ENCODE measurements around the gene RAI2.

Gene RAI2

DNA sequence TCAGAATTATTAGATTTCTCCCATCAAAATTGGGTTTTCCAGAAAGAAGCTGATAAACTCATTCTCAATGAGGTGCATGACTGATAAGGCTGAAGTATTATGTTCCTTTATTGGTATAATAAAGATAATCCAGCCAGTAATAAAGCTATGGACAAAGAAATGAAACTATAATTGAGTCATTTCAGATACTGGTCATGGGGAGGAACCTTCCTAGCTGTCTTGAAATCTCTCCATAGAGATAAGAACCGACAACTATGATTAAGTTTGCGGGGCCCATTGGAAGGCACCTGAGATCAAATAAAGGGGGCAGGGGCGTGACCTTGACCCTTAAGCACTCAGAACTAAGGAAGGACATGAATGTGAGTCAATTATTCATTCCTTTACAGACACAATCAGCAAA lies 47.8 kb downstream of the RAI2 start:
- in situ Hi-C loops (cut with HindIII; ENCODE audit: low sequenced_read_pairs), result no loop called here
- H3K4me3 ChIP-seq (ENCODE audit: low read depth, low read length), result no peak overlapping the region
- DNase-seq (ENCODE audit: low read depth, low spot score), result no peak
- TF ChIP-seq, protein P1, sequence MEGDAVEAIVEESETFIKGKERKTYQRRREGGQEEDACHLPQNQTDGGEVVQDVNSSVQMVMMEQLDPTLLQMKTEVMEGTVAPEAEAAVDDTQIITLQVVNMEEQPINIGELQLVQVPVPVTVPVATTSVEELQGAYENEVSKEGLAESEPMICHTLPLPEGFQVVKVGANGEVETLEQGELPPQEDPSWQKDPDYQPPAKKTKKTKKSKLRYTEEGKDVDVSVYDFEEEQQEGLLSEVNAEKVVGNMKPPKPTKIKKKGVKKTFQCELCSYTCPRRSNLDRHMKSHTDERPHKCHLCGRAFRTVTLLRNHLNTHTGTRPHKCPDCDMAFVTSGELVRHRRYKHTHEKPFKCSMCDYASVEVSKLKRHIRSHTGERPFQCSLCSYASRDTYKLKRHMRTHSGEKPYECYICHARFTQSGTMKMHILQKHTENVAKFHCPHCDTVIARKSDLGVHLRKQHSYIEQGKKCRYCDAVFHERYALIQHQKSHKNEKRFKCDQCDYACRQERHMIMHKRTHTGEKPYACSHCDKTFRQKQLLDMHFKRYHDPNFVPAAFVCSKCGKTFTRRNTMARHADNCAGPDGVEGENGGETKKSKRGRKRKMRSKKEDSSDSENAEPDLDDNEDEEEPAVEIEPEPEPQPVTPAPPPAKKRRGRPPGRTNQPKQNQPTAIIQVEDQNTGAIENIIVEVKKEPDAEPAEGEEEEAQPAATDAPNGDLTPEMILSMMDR (IDR thresholded peaks at IDR 0.05; ENCODE audit: low read depth, low read length), result no peak

DNA sequence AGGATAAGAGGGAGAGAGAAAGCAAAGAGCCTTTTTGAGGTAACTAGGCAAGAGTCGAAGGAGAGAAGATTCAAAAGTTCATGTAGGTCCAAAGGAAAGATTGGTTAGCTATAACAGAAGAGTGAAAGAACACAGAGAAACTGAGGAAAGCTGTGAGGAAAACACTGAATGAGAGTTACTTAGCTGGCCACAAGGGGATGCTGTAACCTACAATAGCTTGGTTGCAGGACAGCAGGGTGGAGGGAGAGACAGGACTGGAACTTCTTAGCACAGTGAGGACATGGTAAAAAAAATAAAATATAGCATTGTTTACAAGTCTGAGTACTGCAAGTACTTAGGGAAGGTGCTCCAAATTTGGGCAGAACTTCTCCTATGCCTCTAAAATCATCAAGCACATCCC lies 48.3 kb downstream of the RAI2 start:
- in situ Hi-C loops (cut with HindIII; ENCODE audit: low sequenced_read_pairs), result no loop called here
- no peak overlapping the region for H3K4me3 ChIP-seq (ENCODE audit: low read depth, low read length)
- no peak for DNase-seq (ENCODE audit: low read depth, low spot score)
- TF ChIP-seq, protein P1 (IDR thresholded peaks at IDR 0.05; ENCODE audit: low read depth, low read length), result peak; percentile 57

DNA sequence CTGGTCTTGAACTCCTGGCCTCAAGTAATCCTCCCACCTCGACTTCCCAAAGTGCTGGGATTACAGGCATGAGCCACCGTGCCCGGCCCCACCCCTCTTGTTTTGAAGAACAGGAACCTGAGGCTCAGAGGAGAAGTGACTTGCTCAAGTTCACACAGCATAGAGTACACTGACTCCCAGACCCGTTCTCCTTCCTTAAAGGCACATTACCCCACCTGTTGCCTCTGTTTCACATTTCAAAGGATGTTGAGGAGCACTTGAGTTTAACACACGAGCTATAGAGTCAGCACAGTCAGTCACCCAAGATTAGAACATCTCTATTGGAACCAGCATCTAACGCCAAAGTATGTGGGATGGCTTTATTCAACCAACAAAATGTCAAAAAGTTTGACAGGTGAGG lies 51.1 kb downstream of the RAI2 start:
- H3K4me3 ChIP-seq (ENCODE audit: low read depth, low read length), result no peak overlapping the region
- in situ Hi-C loops (cut with HindIII; ENCODE audit: low sequenced_read_pairs), result no loop called here
- DNase-seq (ENCODE audit: low read depth, low spot score), result no peak
- TF ChIP-seq, protein P1 (IDR thresholded peaks at IDR 0.05; ENCODE audit: low read depth, low read length), result no peak

DNA sequence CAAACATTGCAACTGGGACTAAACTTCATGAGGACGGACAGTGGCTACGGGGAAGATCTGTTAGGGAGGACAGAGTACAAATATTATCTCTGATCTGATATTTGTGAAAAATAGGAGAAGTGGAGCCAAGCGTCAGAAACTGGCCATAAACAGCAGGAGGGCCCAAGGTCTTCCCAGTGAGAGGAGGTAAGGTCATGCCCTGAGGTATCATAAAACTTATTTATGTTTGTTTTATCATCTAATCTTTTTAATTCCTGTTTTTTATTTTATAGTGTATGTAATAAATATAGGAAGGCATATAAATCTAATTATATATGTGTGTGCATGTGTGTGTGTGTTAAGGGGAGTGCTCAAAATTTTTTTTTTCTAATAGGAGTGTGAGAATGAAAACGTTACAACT lies 51.8 kb downstream of the RAI2 start:
- H3K4me3 ChIP-seq (ENCODE audit: low read depth, low read length), result no peak overlapping the region
- DNase-seq (ENCODE audit: low read depth, low spot score), result no peak
- in situ Hi-C loops (cut with HindIII; ENCODE audit: low sequenced_read_pairs), result no loop called here
- TF ChIP-seq, protein P1 (IDR thresholded peaks at IDR 0.05; ENCODE audit: low read depth, low read length), result no peak

DNA sequence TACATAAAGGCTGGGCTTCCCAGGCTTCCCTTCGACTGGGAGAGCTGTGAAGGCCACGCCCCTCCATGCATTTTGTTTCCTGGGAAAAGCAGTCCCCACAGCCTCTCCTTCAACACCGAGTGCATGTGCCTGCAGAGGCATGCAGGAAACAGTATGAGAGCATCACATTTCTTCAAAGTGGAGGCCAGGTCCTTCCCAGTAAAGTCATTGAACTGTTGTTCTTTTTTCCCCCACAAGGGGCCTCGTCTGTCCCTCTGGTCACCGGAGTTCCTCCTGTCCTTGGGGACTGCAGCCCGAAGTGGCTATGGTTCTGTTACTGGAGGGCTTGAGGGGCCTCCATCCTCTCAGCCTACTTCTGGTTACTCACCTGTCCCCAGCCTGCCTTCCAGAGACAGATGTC lies 56.0 kb downstream of the RAI2 start:
- in situ Hi-C loops (cut with HindIII; ENCODE audit: low sequenced_read_pairs), result no loop called here
- TF ChIP-seq, protein P1 (IDR thresholded peaks at IDR 0.05; ENCODE audit: low read depth, low read length), result no peak
- DNase-seq (ENCODE audit: low read depth, low spot score), result no peak
- no peak overlapping the region for H3K4me3 ChIP-seq (ENCODE audit: low read depth, low read length)

DNA sequence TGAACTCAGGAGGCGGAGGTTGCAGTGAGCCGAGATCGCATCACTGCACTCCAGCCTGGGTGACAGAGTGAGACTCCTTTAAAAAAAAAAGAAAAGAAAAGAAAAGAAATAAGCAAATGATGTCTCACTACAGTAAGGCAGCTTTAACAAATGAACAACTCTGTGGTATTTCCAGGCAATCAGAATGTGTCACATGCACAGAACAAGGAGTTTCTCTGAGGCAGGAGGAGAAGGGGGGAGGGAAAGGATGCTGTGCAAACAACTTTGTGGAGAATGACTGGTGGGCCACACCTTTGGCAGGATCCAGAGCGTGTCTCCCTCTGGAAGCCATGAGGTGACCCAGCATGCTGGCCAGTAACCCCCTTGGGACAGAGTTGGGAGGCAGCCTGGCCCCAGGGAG lies 57.6 kb downstream of the RAI2 start:
- TF ChIP-seq, protein P1 (IDR thresholded peaks at IDR 0.05; ENCODE audit: low read depth, low read length), result no peak
- in situ Hi-C loops (cut with HindIII; ENCODE audit: low sequenced_read_pairs), result no loop called here
- H3K4me3 ChIP-seq (ENCODE audit: low read depth, low read length), result no peak overlapping the region
- DNase-seq (ENCODE audit: low read depth, low spot score), result no peak

DNA sequence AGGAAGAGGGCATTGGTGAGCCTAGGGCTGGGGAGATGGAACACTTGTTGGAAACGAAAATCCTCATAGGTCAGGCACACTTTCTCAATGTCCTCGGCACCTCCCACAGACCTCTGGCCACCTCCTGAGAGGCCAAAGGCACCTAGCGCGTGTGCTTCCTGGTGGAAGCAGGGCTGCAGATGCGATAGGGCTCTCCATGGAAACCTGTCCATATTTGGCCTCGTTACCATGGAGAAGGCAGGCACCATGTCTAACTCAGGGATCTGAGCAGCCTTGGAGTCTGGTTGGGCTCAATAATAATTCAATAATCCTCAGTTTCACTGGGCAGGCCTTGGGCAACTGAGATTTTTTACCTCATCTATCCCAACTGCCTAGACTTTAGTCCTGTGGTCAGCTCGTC lies 58.3 kb downstream of the RAI2 start:
- TF ChIP-seq, protein P1 (IDR thresholded peaks at IDR 0.05; ENCODE audit: low read depth, low read length), result no peak
- no peak for DNase-seq (ENCODE audit: low read depth, low spot score)
- no peak overlapping the region for H3K4me3 ChIP-seq (ENCODE audit: low read depth, low read length)
- in situ Hi-C loops (cut with HindIII; ENCODE audit: low sequenced_read_pairs), result no loop called here
